GM23338 (cell line): ENCODE measurements around the gene RAB3GAP1. TPM values are rescaled to one million over a fixed set of nuclear protein-coding genes. Genes with fewer than 3 reads are reported as not detected.
"Not testable (repeated sequence)": the region's sequence is repeated elsewhere in the genome, so short reads cannot be mapped to it uniquely, and the experiment has no call there.

Experiments
- ATAC-seq: fragments of 200-7000 bp; cut with Tn5 transposase; 3 replicates; pipeline ENCODE4 v1.9.1; 2020
- DNase-seq: peaks from one replicate; pipeline ENCODE4 v3.0.0-alpha.2; 2015; ENCODE audit warnings: low spot score
- H2AFZ ChIP-seq: fragments of 200-600 bp; sonication (generic); 2 replicates; pipeline ENCODE4 v1.8.0; 2016; ENCODE audit warnings: antibody characterized with exemption, mild to moderate bottlenecking, moderate library complexity
- H3F3A ChIP-seq: fragments of 200-600 bp; sonication (generic); replicated peaks from 2 replicates; pipeline ENCODE4 v1.8.0; 2017; ENCODE audit warnings: antibody characterized with exemption, mixed run types, low read depth
- H3K27ac ChIP-seq: fragments of 200-600 bp; sonication (generic); 2 replicates; pipeline ENCODE4 v1.6.1; 2016; ENCODE audit warnings: low read depth
- H3K27me3 ChIP-seq: fragments of 200-600 bp; sonication (generic); 2 replicates; pipeline ENCODE4 v1.8.0; 2016; ENCODE audit warnings: mild to moderate bottlenecking, mixed run types, moderate library complexity; ENCODE audit not compliant: insufficient read depth
- H3K36me3 ChIP-seq: fragments of 200-600 bp; sonication (generic); 2 replicates; pipeline ENCODE4 v1.8.0; 2016; ENCODE audit warnings: mild to moderate bottlenecking; ENCODE audit not compliant: insufficient read depth
- H3K4me1 ChIP-seq: fragments of 200-600 bp; sonication (generic); 2 replicates; pipeline ENCODE4 v1.8.0; 2016; ENCODE audit warnings: mild to moderate bottlenecking, moderate library complexity; ENCODE audit not compliant: insufficient read depth
- H3K4me2 ChIP-seq: fragments of 200-600 bp; sonication (generic); 2 replicates; pipeline ENCODE4 v1.7.1; 2017; ENCODE audit warnings: mixed run types
- H3K4me3 ChIP-seq: fragments of 200-600 bp; sonication (generic); 2 replicates; pipeline ENCODE4 v1.6.1; 2016; ENCODE audit warnings: mixed run types
- H3K79me2 ChIP-seq: fragments of 200-600 bp; sonication (generic); replicated peaks from 2 replicates; pipeline ENCODE4 v1.8.0; 2017; ENCODE audit warnings: mild to moderate bottlenecking; ENCODE audit not compliant: insufficient read depth
- H3K9me2 ChIP-seq: fragments of 200-600 bp; sonication (generic); 2 replicates; pipeline ENCODE4 v1.8.0; 2017; ENCODE audit not compliant: insufficient read depth
- H4K20me1 ChIP-seq: fragments of 200-600 bp; sonication (generic); replicated peaks from 2 replicates; pipeline ENCODE4 v1.8.0; 2017; ENCODE audit warnings: mild to moderate bottlenecking; ENCODE audit not compliant: insufficient read depth
- H3K27ac Mint-ChIP-seq: 2 replicates; pipeline ENCODE4 v1.8.0; 2020; ENCODE audit warnings: inconsistent platforms, mild to moderate bottlenecking, moderate library complexity, mixed read lengths
- H3K27me3 Mint-ChIP-seq: 3 replicates; pipeline ENCODE4 v1.8.0; 2022; ENCODE audit warnings: low read depth, mild to moderate bottlenecking, moderate library complexity, mixed read lengths, inconsistent platforms; ENCODE audit not compliant: insufficient read depth, poor library complexity
- H3K36me3 Mint-ChIP-seq: 3 replicates; pipeline ENCODE4 v1.8.0; 2021; ENCODE audit warnings: low read depth, mild to moderate bottlenecking, inconsistent platforms, moderate library complexity, mixed read lengths
- H3K4me1 Mint-ChIP-seq: 3 replicates; pipeline ENCODE4 v1.8.0; 2020; ENCODE audit warnings: mild to moderate bottlenecking, inconsistent platforms, mixed read lengths
- H3K4me3 Mint-ChIP-seq: 3 replicates; pipeline ENCODE4 v1.8.0; 2021; ENCODE audit warnings: moderate library complexity, mild to moderate bottlenecking, inconsistent platforms, mixed read lengths
- H3K9me3 Mint-ChIP-seq: 3 replicates; pipeline ENCODE4 v1.8.0; 2020; ENCODE audit warnings: moderate library complexity, mild to moderate bottlenecking, inconsistent platforms, mixed read lengths
- CREB1 ChIP-seq: fragments of 250-450 bp; sonication (Bioruptor Pico); IDR thresholded peaks from 2 replicates; pipeline ENCODE4 v1.5.0; 2020; ENCODE audit warnings: low read depth, mild to moderate bottlenecking, moderate library complexity
- CTCF ChIP-seq, 2 experiments: fragments of 200-600 bp in 1 of 2; sonication (generic) in 1 of 2; conservative IDR thresholded peaks; 2 replicates each; pipeline versions ENCODE4 v1.5.1 to v1.6.1; 2016 to 2017; ENCODE audit warnings: antibody characterized with exemption in 2 of 2, low read depth in 2 of 2, mild to moderate bottlenecking in 2 of 2, moderate library complexity in 1 of 2
- ETS1 ChIP-seq: IDR thresholded peaks from 2 replicates; pipeline ENCODE4 v1.6.1; 2016; ENCODE audit warnings: antibody characterized with exemption
- JUNB ChIP-seq: IDR thresholded peaks from one replicate; pipeline ENCODE4 v1.6.1; 2016; ENCODE audit warnings: antibody characterized with exemption; ENCODE audit not compliant: unreplicated experiment
- REST ChIP-seq: IDR thresholded peaks from one replicate; pipeline ENCODE4 v1.6.1; 2018; ENCODE audit warnings: antibody characterized with exemption; ENCODE audit not compliant: unreplicated experiment
- ZNF114 ChIP-seq: fragments of 250-450 bp; sonication (Bioruptor Pico); IDR thresholded peaks from 2 replicates; pipeline ENCODE4 v1.5.0; 2020; ENCODE audit warnings: mild to moderate bottlenecking, moderate library complexity
- polyA plus RNA-seq: library from polyadenylated mRNA; unstranded; fragments of >200 nt; fragmentation: Nextera tagmentation; extraction: Ambion mirVana; gene quantifications from 2 replicates; pipeline ENCODE4 v1.2.1, GENCODE V29; 2016
- total RNA-seq: library from RNA; depleted of rRNA; stranded (reverse); fragments of >200 nt; shearing (Covaris generic); gene quantifications from 2 replicates; pipeline ENCODE4 v1.2.3, GENCODE V29; 2014

RAB3GAP1 gene
- total and polyA plus RNA-seq, 2 experiments from 2014 or later = 22.5 to 40.4 TPM

- TF ChIP-seq JUNB = no peak
- no peak for TF ChIP-seq ZNF114 (CRISPR knock-in tag)
- TF ChIP-seq ETS1 = no peak
These were observed 22.5 kb upstream of the RAB3GAP1 start (continued) for GRCh38 chr2:135029481-135030134.

GRCh38 chr2:135030826-135031225, 21.3 kb upstream of the RAB3GAP1 start:
- TF ChIP-seq CREB1 = no peak
- peak; percentile 80 for TF ChIP-seq REST
- no peak for TF ChIP-seq CTCF (conservative IDR thresholded peaks at IDR 0.05; ENCODE audit: low read depth in 2 of 2)
- ATAC-seq = peak; percentile 34; the same call in 1 of the 3 replicates
- peak; percentile 52 for DNase-seq

GRCh38 chr2:135033216-135033615, 18.9 kb upstream of the RAB3GAP1 start:
- H3K27me3 Mint-ChIP-seq = not testable (repeated sequence)

More at GRCh38 chr2:135030826-135031225, 21.3 kb upstream of the RAB3GAP1 start:
- H3K36me3 Mint-ChIP-seq = peaks cover 9% of the 10 kb centered on the region
- Histone ChIP-seq H3K27me3 (no peaks in the 10 kb centered on the region), H3K4me2 (no peak overlapping the region), H3K9me2 (0 out of 2 replicates have a peak, but pooled peaks cover 3% of the 10 kb centered on the region), H3K4me1 (no peaks in the 10 kb centered on the region), H3K79me2 (no peaks in the 10 kb centered on the region), H3K27ac (no peak overlapping the region), H3K4me3 (no peak overlapping the region), H2AFZ (no peak overlapping the region), H3K36me3 (no peaks in the 10 kb centered on the region), H3F3A (no peaks in the 10 kb centered on the region), H4K20me1 (no peaks in the 10 kb centered on the region)
- H3K9me3 Mint-ChIP-seq = peaks cover 21% of the 10 kb centered on the region
- no peaks in the 10 kb centered on the region for H3K4me1 Mint-ChIP-seq
- H3K4me3 Mint-ChIP-seq = no peak overlapping the region
- peaks cover 6% of the 10 kb centered on the region for H3K27me3 Mint-ChIP-seq
- no peak overlapping the region for H3K27ac Mint-ChIP-seq

More at GRCh38 chr2:135033216-135033615, 18.9 kb upstream of the RAB3GAP1 start:
- H3K27ac Mint-ChIP-seq, H3K27ac ChIP-seq, H3K9me2 ChIP-seq, H3K27me3 ChIP-seq, H4K20me1 ChIP-seq, H2AFZ ChIP-seq, H3K36me3 ChIP-seq, H3K4me1 ChIP-seq, DNase-seq, H3K36me3 Mint-ChIP-seq, H3K4me3 Mint-ChIP-seq, H3K4me3 ChIP-seq, ATAC-seq, H3K4me2 ChIP-seq, H3F3A ChIP-seq, H3K4me1 Mint-ChIP-seq, H3K79me2 ChIP-seq: not testable (repeated sequence)
- peaks cover 23% of the 10 kb centered on the region for H3K9me3 Mint-ChIP-seq
